ENCODE data around the gene CPPED1.

CPPED1 gene

DNA sequence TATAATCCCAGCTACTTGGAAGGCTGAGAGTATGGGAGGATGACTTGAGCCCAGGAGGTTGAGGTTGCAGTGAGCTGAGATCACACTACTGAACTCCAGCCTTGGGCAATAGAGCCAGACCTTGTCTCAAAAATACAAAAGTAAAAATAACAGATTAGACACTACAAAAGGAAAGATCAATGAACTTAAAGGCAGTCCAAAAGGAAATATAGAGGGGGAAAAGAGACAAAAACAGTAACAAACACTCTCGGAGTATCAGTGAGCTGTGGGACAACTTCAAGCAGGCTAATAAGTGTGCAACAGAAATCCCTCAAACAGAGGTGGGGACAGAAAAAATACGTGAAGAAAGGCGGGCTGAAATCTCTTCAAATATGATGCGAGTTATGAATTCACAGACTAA lies 58.8 kb downstream of the CPPED1 start:
- ChIA-PET CTCF (no interaction called here), POLR2A (no interaction called here)
- no peak for TF ChIP-seq NFRKB (IDR thresholded peaks at IDR 0.05)
- no peak for TF ChIP-seq SP1 (IDR thresholded peaks at IDR 0.05)
- no peak for TF ChIP-seq LEF1 (IDR thresholded peaks at IDR 0.05; ENCODE audit: borderline replicate concordance)
- TF ChIP-seq, protein P1, sequence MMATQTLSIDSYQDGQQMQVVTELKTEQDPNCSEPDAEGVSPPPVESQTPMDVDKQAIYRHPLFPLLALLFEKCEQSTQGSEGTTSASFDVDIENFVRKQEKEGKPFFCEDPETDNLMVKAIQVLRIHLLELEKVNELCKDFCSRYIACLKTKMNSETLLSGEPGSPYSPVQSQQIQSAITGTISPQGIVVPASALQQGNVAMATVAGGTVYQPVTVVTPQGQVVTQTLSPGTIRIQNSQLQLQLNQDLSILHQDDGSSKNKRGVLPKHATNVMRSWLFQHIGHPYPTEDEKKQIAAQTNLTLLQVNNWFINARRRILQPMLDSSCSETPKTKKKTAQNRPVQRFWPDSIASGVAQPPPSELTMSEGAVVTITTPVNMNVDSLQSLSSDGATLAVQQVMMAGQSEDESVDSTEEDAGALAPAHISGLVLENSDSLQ (IDR thresholded peaks at IDR 0.05): no peak
- TF ChIP-seq ELF4 (IDR thresholded peaks at IDR 0.05): no peak
- no peak for TF ChIP-seq CTBP1 (IDR thresholded peaks at IDR 0.05; ENCODE audit: borderline replicate concordance)
- TF ChIP-seq ZNF384 (IDR thresholded peaks at IDR 0.05): no peak
- no peak for TF ChIP-seq L3MBTL2 (conservative IDR thresholded peaks at IDR 0.05)
- DNase-seq (ENCODE audit: extremely low spot score): no peak

DNA sequence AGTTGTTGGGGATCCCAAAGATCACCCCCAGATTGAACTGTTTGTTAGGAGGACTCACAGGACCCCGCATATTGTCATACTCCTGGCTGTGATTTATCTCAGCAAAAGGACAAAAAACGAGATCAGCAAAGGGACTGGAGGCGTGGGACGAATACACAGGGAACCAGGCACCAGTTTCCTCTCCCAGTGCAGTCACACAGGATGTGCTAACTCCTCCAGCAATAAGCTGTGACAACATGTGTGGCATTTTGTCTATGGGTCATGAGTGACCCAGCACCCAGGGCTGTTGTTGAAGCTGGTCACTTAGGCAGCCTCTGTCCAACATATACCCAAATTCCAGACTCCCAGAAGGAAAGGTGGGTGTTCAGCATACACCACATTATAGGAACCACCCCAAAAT lies 60.9 kb downstream of the CPPED1 start:
- ChIA-PET POLR2A (no interaction called here), CTCF (no interaction called here)
- TF ChIP-seq NFRKB (IDR thresholded peaks at IDR 0.05) (no peak), CTBP1 (IDR thresholded peaks at IDR 0.05; ENCODE audit: borderline replicate concordance) (no peak), SUZ12 (IDR thresholded peaks at IDR 0.05) (no peak), LEF1 (IDR thresholded peaks at IDR 0.05; ENCODE audit: borderline replicate concordance) (no peak), BHLHE40 (IDR thresholded peaks at IDR 0.05; ENCODE audit: borderline replicate concordance) (no peak), ELF4 (IDR thresholded peaks at IDR 0.05) (no peak), L3MBTL2 (conservative IDR thresholded peaks at IDR 0.05) (no peak), ARNT (IDR thresholded peaks at IDR 0.05) (no peak), FOXM1 (IDR thresholded peaks at IDR 0.05; ENCODE audit: borderline replicate concordance) (no peak), ZNF384 (IDR thresholded peaks at IDR 0.05) (no peak), HDGF (IDR thresholded peaks at IDR 0.05; ENCODE audit: borderline replicate concordance) (no peak), SP1 (IDR thresholded peaks at IDR 0.05) (no peak), FOXK2 (IDR thresholded peaks at IDR 0.05) (no peak), TARDBP (IDR thresholded peaks at IDR 0.05) (no peak)
- TF ChIP-seq, protein P1 (IDR thresholded peaks at IDR 0.05): no peak
- no peak for DNase-seq (ENCODE audit: extremely low spot score)

DNA sequence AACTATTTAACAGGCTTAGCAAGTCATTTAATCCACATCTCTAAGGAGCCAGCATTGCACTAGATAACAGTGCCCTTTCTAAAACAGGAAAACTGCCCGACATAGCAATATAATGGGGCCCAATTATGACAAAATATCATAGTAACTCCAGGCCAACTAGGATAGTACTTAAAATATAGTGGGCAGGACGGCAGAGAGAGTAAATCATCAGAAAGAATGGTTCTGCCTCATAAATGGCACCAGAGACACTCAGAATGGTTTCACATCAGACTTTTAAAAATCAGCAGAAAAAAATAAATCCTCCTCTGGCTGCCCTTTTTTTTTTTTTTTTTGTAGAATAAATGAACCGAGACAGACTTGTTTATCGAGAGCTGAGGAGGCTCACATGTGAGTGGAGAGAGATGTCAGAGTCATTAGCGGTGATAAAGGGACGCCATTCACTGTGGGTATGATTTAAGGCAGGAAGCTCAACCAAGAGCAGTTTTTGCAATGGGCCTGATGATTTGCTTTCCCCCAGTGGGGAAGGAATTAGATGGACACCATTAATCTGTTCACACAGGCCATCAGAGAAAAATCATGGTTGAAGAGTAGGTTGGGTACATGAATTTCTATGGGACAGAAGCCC lies 62.6 kb downstream of the CPPED1 start:
- TF ChIP-seq, protein P1 (IDR thresholded peaks at IDR 0.05): no peak
- no peak for TF ChIP-seq NFRKB (IDR thresholded peaks at IDR 0.05)
- no peak for TF ChIP-seq ARNT (IDR thresholded peaks at IDR 0.05)
- TF ChIP-seq FOXA1 (IDR thresholded peaks at IDR 0.05): no peak
- no peak for TF ChIP-seq SUZ12 (IDR thresholded peaks at IDR 0.05)
- TF ChIP-seq HDGF (IDR thresholded peaks at IDR 0.05; ENCODE audit: borderline replicate concordance): no peak
- TF ChIP-seq SP1 (IDR thresholded peaks at IDR 0.05): no peak
- TF ChIP-seq ELF4 (IDR thresholded peaks at IDR 0.05): no peak
- TF ChIP-seq FOXK2 (IDR thresholded peaks at IDR 0.05): no peak
- ChIA-PET POLR2A (no interaction called here), CTCF (interaction anchor here (0.6 kb wide), 1 partner anchor 1454 kb away, joined by 8 read pairs; no protein-coding TSS in a partner anchor)
- DNase-seq (ENCODE audit: extremely low spot score): no peak

DNA sequence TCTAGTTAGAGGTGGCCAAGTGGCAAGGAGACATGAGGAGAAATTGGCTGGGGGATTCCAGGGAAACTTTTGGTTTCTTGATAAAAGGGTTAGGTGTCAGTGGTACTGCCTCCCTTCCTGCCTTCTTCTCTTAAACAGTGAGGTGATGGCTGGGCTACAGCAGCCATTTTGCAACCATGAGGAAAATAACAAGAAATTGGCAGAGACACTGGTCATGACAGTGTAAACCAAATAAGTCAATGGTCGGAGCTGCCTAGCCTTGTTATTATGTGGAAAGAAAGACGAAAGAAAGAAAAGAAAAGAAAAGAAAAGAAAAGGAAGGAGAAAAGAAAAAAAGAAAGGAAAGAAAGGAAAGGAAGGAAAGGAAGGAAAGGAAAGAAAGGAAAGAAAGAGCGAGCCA lies 63.9 kb downstream of the CPPED1 start:
- DNase-seq (ENCODE audit: extremely low spot score): no peak
- ChIA-PET CTCF (no interaction called here), POLR2A (no interaction called here)
- TF ChIP-seq SUZ12 (IDR thresholded peaks at IDR 0.05) (no peak), ELF4 (IDR thresholded peaks at IDR 0.05) (no peak), FOXM1 (IDR thresholded peaks at IDR 0.05; ENCODE audit: borderline replicate concordance) (no peak), ARNT (IDR thresholded peaks at IDR 0.05) (no peak)

DNA sequence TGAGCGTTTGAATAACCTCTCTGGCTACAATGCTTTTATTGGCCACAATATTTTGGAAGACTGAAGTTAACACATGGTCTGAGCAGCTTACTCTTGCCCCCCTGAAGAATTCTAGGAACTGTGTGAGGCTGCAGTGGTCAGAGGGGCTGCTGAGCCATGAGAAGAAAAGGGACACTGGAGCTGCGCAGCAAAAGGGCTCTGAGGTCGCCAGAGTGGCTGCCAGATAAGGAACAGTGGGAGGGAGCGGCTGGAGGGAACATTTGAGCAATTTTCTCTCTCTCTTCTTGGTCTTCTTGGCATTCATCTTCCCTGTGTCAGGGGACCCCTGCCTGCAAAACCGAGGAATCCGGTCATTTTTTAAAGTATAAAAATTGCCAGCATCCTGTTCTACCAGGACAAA lies 66.1 kb downstream of the CPPED1 start:
- DNase-seq (ENCODE audit: extremely low spot score): no peak
- TF ChIP-seq L3MBTL2 (conservative IDR thresholded peaks at IDR 0.05) (no peak), LEF1 (IDR thresholded peaks at IDR 0.05; ENCODE audit: borderline replicate concordance) (no peak), ARNT (IDR thresholded peaks at IDR 0.05) (no peak), SP1 (IDR thresholded peaks at IDR 0.05) (no peak), FOXK2 (IDR thresholded peaks at IDR 0.05) (no peak), ELF4 (IDR thresholded peaks at IDR 0.05) (no peak), FOXM1 (IDR thresholded peaks at IDR 0.05; ENCODE audit: borderline replicate concordance) (no peak), CTBP1 (IDR thresholded peaks at IDR 0.05; ENCODE audit: borderline replicate concordance) (no peak), NFRKB (IDR thresholded peaks at IDR 0.05) (no peak), BHLHE40 (IDR thresholded peaks at IDR 0.05; ENCODE audit: borderline replicate concordance) (no peak), SUZ12 (IDR thresholded peaks at IDR 0.05) (no peak), FOXA1 (IDR thresholded peaks at IDR 0.05) (no peak), ZNF384 (IDR thresholded peaks at IDR 0.05) (no peak), TARDBP (IDR thresholded peaks at IDR 0.05) (no peak), HDGF (IDR thresholded peaks at IDR 0.05; ENCODE audit: borderline replicate concordance) (no peak)
- TF ChIP-seq, protein P1 (IDR thresholded peaks at IDR 0.05): no peak
- POLR2A ChIA-PET: no interaction called here
- CTCF ChIA-PET: no interaction called here

DNA sequence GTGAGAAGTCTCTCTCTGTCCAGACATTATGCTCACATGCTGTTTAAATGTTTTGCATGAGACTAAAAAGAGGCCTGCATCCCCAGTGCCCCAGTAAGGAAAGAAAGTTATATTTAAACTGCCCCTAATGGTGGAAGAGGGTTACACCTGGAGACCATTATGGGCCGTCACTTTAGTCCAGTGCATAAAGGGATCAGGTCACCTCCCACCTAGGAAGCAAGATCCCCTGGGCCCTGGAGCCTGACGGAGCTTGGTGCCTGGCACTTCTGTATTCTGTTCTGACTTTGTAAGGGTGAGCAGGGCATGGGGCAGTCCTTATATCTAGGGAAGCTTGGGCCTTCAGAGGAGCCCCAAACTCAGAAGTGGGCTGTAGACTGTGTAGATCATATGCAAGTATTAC lies 67.9 kb downstream of the CPPED1 start:
- TF ChIP-seq TARDBP (IDR thresholded peaks at IDR 0.05) (no peak), NFRKB (IDR thresholded peaks at IDR 0.05) (no peak), ELF4 (IDR thresholded peaks at IDR 0.05) (no peak), BHLHE40 (IDR thresholded peaks at IDR 0.05; ENCODE audit: borderline replicate concordance) (no peak), LEF1 (IDR thresholded peaks at IDR 0.05; ENCODE audit: borderline replicate concordance) (no peak), HDGF (IDR thresholded peaks at IDR 0.05; ENCODE audit: borderline replicate concordance) (no peak), SUZ12 (IDR thresholded peaks at IDR 0.05) (no peak)
- TF ChIP-seq, protein P1 (IDR thresholded peaks at IDR 0.05): no peak
- no peak for DNase-seq (ENCODE audit: extremely low spot score)
- ChIA-PET CTCF (no interaction called here), POLR2A (no interaction called here)

Measured in HEK293T (cell line).